AG10803 (cell line): ENCODE results near the gene CERS1.
"Not testable (repeated sequence)": the region's sequence is repeated elsewhere in the genome, so short reads cannot be mapped to it uniquely, and the experiment has no call there.

Experiments
- DNase-seq: peaks from one replicate; pipeline ENCODE4 v3.0.0; 2010; ENCODE audit warnings: low read depth
- H3K4me3 ChIP-seq: 2 replicates; pipeline ENCODE4 v1.5.1; 2011; ENCODE audit warnings: mild to moderate bottlenecking, low read length, control low read depth
- TF ChIP-seq, protein P1 (sequence below): conservative IDR thresholded peaks from 2 replicates; pipeline ENCODE4 v1.5.1; 2011; ENCODE audit warnings: mild to moderate bottlenecking, low read length, control low read depth, inconsistent platforms

Gene CERS1

DNA sequence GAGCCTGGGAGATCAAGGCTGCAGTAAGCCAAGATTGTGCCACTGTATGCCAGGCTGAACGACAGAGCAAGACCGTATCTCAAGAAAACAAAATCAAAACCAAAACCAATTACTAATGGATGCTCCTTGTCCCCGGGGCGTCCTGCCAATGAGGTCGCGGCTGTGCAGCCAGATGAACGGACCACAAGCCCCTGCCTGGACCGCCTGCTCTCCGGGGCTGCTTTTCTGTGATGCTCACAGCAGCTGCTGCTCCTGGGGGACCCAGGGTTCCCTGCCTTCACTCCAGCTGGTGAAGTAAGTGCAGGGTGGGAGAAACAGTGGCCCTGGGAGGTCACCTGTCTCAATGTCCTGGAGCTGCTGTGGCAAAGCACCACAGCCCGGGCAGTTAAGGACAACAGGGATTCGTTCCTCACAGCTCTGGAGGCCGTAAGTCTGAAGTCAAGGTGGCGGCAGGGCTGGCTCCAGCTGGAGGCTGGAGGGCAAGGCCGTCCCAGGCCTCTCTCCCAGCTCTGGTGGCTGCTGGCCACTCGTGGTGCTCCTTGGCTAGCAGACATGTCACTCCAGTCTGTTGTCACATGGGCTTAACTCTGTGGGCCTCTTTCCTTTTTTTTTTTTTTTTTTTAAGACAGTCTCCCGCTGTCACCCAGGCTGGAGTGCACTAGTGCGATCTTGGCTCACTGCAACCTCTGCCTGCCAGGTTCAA lies 13.1 kb upstream of the CERS1 start:
- TF ChIP-seq, protein P1, sequence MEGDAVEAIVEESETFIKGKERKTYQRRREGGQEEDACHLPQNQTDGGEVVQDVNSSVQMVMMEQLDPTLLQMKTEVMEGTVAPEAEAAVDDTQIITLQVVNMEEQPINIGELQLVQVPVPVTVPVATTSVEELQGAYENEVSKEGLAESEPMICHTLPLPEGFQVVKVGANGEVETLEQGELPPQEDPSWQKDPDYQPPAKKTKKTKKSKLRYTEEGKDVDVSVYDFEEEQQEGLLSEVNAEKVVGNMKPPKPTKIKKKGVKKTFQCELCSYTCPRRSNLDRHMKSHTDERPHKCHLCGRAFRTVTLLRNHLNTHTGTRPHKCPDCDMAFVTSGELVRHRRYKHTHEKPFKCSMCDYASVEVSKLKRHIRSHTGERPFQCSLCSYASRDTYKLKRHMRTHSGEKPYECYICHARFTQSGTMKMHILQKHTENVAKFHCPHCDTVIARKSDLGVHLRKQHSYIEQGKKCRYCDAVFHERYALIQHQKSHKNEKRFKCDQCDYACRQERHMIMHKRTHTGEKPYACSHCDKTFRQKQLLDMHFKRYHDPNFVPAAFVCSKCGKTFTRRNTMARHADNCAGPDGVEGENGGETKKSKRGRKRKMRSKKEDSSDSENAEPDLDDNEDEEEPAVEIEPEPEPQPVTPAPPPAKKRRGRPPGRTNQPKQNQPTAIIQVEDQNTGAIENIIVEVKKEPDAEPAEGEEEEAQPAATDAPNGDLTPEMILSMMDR: no peak
- no peak for DNase-seq
- no peak overlapping the region for H3K4me3 ChIP-seq

GRCh38 chr19:18906605-18907519 lies 10.9 kb upstream of the CERS1 start:
- TF ChIP-seq, protein P1: no peak
- H3K4me3 ChIP-seq: no peak overlapping the region
- DNase-seq: no peak

DNA sequence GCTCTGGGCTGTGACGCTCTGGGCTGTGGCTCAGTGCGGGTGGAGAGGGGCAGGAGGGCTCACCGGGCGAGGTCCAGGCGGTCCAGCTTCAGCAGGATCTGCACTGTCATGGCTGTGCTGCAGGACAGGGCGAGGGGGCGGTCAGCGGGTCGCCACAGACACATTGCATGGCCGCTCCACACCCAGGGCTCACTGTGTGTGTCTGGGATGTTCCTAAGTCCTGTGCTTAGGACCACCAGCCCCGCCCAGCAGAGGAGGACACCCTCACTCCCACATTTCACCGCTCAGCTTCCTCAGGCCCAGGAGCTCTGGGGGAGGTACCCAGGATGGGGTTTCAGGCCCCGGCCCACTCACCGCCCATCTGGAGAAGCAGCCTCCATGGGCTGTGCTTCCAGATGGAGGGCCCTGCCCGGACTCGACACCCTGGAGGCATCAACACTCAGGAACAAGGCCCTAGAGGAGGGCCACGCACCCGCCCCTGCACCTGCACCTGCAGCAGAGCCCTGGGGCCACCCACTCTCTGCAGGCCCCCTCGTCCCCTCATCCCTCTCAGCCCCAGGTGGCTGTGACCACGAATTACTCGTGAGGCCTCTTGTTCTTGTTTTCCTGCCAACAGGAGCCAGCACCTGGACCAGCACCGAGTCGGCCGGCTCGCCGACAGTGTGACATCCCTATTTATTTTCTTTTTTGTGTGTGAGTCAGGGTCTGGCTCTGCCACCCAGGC lies 9.7 kb upstream of the CERS1 start:
- no peak for DNase-seq
- TF ChIP-seq, protein P1: no peak
- H3K4me3 ChIP-seq: no peak overlapping the region

DNA sequence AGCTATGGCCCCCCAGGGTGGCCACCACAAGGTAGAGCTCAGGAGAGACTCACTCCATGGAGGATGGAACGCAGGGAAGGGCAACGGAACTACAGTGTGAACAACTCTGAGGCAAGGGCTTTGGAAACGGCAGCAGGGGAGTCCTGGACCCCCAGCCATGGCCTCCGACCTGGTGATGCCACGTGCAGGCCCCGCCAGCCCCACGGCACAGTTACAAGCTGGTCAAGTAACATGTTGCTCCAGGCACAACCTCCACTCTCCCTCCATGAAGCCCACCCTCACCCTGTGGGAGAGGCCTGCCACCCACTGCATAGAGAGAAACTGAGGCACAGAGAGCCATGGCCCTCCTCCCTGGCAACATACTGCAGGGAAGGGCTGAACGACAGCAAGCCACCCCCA lies 9.1 kb upstream of the CERS1 start:
- DNase-seq: no peak
- TF ChIP-seq, protein P1: no peak
- no peak overlapping the region for H3K4me3 ChIP-seq

GRCh38 chr19:18904334-18905057 lies 8.5 kb upstream of the CERS1 start:
- H3K4me3 ChIP-seq: no peak overlapping the region
- TF ChIP-seq, protein P1: no peak
- DNase-seq: no peak

DNA sequence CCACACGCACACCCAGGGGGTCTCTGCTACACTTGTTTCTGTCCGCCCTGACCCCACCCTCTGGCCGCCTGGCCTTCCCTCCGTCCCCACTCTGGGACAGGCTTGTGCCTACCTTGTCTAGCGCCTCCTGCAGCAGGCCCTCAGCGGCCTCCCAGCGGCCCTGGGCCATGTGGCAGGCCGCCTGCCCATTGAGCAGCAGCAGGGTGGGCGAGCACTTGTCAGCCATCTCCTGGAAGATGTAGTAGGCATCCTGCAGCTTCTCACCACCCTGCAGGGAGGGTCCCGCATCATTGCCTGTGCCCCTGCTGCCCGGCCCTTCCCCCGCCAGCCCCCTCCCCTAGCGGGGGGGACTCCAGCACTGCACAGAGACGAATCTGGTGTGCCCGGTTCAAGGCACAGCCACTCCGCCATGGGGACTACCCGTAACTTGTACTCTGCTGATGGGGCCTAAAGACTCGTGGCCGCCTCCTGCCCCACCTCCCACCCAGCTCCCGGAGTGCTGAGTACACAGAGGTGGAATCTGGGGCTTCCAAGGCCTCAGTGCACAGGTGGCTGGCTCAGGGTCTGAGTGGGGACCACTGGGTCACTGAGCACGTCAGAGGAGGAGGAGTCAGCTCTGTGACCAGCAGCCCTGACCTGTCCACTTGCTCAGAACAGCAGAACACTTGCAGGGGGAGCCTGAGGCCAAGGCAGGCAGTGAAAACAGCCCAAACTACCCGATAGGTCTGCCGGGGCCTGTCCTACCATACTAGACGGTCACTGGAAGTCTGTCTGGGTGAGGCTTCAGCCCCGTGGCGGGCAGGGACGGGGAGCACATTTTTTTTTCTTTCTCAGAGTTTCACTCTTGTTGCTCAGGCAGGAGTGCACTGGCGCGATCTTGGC lies 7.4 kb upstream of the CERS1 start:
- TF ChIP-seq, protein P1: no peak
- H3K4me3 ChIP-seq: no peak overlapping the region

DNA sequence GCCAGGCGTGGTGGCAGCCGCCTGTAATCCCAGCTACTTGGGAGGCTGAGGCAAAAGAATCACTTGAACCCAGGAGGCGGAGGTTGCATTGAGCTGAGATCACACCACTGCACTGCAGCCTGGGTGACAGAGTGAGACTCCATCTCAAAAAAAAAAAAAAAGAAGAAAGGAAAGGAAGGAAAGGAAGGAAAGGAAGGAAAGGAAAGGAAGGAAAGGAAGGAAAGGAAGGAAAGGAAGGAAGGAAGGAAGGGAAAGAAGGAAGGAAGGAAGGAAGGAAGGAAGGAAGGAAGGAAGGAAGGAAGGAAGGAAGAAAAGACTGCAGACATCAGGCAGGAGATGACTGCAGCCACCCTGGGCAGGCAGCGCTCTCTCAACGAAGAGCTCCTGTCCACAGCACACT lies 6.6 kb upstream of the CERS1 start:
- H3K4me3 ChIP-seq, DNase-seq: not testable (repeated sequence)

More for the DNA sequence above, 7.4 kb upstream of the CERS1 start:
- no peak for DNase-seq
